ENCODE results near the gene RAB33B.
"Not testable (repeated sequence)": the region's sequence is repeated elsewhere in the genome, so short reads cannot be mapped to it uniquely, and the experiment has no call there.

Gene RAB33B

DNA sequence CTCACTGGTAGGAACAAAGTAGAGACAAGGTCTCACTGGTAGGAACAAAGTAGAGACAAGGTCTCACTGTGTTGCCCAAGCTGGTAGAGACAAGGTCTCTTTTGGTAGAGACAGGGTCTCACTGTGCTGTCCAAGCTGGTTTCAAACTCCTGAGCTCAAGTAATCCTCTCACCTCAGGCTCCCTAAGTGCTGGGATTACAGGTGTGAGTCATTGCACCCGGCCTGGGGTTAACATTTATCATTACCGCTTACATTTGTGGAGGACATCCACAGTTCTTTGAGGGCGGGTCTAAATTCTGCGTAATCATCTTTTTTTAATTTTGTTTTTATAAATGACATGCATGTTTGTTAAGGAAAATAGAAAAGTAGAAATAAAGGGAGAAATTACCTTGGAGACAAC, 12.0 kb downstream of the RAB33B start:
- no peak for DNase-seq

DNA sequence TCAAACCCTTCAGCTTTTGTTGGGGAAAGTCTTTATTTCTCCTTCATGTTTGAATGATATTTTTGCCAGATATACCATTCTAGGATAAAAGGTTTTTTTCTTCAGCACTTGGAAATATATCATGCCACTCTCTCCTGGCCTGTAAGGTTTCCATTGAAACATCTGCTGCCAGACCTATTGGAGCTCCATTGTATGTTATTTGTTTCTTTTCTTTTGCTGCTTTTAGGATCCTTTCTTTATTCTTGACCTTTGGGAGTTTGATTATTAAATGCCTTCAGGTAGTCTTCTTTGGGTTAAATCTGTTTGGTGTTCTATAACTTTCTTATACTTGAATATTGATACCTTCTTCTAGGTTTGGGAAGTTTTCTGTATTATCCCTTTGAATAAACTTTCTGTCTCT, 14.8 kb downstream of the RAB33B start:
- not testable (repeated sequence) for DNase-seq

DNA sequence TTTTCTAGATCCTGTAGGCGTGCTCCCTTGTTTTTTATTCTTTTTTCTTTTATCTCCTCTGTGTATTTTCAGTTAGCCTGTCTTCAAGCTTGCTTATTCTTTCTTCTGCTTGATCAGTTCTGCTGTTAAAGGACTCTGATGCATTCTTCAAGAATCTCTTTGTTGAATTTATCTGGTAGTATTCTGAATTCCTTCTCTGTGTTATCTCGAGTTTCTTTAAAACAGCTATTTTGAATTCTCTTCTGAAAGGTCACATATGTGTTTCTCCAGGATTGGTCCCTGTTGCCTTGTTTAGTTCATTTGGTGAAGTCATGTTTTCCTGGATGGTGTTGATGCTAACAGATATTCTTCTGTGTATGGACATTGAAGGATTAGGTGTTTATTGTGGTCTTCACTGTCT, 15.3 kb downstream of the RAB33B start:
- no peak for DNase-seq

DNA sequence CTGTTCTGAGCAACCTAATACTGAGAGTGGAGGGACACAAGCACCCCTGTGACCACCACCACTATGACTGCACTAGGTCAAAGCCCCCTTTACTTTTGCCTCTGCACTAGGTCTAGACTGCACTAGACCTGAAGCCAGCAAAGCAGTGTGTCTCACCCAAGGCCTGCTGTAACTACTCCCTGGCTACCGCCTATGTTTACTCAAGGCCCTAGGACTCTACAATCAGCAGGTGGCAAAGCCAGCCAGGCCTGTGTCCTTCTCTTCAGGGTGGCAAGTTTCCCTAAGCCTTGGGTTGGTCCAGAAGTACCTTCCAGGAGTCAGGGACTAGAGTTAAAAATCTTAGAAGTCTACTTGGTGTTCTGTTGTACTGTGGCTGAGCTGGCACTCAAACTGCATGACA, 15.9 kb downstream of the RAB33B start:
- no peak for DNase-seq

DNA sequence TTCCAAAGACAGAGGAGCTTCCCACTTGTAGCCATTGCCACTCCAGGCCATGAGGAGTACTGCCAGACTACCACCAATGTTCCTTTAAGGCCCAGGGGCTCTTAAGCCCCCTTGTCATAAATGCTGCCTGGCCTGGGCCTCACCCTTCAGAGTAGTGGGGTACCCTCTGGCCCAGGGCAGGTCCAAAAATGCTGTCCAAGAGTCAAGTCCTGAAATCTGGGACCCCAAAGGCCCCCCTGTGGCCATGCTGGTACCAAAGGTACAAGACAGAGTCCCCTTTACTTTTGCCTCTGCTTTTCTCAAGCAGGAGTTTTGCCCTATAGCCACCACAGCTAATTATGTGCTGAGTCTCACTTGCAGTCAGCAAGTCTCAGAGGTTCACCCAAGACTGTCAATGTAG, 16.4 kb downstream of the RAB33B start:
- DNase-seq, result no peak

DNA sequence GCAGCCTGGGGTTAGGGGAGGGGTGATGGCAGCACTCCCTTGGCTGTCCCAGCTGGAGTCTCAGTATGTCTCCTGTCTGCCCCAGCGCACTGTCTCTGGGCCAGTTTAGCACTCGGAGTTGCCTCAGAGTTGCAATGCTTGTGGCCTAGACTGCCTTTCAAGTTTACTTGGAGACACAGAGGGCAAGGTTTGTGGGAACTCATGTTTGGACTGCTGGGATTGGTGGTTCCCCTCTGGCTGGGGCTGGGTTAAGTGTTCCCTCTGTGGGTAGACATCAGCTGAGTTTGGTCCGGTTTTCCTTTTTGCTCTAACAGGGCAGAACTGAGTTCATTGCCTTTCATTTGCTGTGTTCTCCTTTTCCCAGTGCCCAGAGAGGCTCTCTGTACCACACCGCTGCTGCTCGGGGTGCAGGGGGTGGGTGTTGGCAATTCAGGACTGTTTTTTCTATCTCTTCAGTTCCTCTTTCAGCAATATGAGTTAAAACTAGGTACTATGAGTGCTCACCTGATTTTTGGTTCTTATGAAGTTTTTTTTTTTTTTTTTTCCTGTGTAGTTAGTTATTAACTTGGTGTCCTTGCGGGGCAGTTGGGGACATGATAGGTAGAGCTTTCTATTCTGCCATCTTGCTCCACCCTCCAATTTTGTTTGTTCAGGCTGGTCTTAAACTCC, 17.2 kb downstream of the RAB33B start:
- no peak for DNase-seq

DNA sequence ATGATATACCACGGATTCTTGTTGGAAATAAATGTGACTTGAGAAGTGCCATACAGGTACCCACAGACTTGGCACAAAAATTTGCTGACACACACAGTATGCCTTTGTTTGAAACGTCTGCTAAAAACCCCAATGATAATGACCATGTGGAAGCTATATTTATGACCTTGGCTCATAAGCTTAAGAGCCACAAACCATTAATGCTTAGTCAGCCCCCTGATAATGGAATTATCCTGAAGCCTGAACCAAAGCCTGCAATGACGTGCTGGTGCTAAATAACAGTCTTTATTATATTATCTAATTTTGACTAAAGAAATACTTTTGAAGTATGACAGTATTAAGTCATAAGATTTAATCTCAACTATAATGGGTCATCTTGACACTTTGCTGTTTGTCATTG, 18.9 kb downstream of the RAB33B start:
- DNase-seq, result no peak

DNA sequence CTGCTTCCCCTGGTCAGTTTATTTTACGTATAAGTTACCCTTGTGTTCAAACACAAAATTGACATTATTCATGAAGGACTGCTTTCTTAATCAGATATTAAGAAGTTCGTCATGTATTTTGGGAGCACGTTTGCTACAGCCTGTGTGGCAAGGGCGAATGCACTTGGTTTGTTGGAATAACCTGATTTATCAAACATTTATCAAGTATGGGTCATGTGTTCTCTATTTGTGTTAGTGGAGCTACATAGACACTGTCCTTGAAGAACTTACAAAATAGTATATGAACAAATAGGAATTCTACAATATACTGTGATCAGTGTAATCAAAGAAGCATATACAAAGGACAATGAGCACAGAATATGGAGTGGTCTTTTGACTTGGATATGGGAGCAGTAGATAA, 22.4 kb downstream of the RAB33B start:
- no peak for DNase-seq

DNA sequence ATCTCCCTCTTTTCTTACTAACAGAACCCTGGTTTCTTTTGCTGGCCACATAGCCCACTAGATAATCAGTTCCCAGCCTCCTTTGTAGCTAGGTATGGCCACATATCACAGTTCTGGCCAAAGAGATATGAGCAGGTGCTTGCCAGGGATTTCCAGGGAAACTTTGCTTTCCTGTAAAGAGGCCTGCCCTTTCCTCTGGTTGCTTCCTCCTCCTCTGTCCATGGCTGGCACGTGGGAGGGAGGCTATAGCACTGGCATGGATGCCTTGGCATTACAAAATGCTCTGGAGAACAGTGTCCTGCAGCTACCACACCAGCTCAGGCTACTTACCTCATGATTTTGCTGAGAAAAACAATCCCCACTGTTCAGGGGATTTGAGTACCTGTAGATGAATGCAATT, 27.5 kb downstream of the RAB33B start:
- no peak for DNase-seq

DNA sequence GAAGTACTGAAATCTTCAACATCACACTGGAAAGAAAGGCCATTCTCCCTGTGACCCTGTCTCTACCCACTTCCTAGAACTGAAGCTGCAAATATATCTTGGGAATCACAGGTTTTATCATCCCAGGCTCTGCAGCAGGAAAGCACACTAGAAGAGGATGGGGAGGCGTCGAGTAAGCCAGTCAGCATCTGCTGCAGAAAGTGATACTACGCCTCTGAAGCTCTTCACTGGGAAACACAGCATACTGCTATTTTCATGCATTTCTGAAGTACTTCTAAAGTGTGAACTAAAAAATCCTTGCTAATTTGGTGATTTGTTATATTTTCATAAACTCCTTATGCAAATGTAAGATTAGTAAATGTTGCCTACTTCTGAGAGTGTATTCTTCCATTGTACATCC, 29.1 kb downstream of the RAB33B start:
- DNase-seq, result no peak

DNA sequence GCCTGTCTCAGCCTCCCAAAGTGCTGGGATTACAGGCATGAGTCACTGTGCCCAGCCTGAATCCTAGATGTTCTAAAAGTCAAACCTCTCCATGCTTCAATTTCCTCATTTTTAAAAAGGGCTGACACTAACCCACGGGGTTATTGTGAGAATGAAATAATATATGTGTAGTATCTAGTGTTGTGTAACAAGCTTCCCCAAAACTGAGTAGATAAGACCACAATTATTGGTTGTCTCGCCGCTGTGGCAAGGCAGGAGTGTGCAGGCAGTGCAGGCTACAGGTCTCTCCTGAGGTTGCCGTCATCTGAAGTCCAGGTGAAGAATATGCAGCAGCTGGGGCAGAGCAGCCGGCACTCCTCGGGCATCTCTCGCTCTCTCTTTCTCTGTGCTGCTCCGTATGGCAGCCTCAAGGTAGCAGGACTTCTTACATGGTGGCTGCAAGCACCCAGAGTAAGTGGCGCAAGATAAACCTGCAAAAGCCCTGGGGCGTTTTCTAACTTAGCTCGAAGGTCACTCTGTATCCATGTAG, 30.9 kb downstream of the RAB33B start:
- no peak for DNase-seq

DNA sequence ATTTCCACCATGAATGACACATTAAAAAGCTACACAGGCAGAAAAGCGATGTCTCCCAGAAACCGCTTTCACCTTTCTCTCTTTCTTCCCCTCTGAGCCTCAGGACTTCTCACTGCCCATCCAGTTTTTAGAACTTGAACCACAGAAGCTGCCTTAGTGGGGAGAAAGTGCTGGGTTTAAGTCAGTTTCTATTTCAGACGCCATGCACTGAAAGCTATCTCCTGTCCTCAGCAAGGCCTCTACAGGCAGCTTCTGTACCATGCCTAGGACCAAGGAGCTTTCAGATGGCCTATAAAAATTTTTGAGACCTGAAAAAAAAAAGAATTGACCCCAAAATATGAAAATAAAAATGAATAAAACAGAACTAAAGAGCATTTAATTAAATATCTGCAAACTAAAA, 34.5 kb downstream of the RAB33B start:
- DNase-seq, result no peak

DNA sequence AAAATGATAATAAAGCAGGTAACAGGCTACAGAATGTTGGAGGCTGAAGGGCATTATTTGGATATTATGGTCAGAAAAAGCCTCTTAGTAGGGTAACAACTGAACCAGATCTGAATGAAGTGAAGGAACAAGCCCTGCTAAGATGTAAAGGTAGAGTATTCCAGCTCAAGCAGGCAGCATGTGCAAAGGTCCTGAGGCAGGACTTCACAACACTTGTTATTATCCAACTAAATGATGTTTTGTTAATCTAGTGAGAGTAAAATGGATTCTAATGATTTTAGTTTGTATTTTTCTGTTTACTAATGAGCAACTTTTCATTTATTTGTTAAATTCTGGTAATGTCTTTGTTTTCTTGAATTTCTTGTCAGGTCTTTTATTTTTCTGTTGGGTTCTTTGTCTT, 35.7 kb downstream of the RAB33B start:
- DNase-seq, result no peak

DNA sequence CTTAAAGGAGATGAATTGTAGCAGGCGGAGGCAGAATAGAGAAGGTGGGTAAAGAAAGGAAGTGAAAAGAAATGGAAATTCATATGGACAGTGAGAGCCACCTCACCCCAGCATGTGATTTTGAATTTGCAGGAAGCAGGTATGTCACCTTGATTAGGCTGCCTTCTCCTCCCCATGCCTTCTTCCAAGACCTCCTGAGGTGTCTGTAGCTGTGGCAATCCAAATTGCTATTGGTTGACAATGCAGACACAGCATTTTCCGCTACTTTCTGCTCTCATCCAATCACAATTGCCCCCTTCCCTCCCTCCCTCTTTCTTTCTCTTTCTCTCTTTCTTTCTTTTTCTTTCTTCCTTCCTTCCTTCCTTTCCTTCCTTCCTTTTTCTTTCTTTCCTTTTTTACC, 38.5 kb downstream of the RAB33B start:
- no peak for DNase-seq

DNA sequence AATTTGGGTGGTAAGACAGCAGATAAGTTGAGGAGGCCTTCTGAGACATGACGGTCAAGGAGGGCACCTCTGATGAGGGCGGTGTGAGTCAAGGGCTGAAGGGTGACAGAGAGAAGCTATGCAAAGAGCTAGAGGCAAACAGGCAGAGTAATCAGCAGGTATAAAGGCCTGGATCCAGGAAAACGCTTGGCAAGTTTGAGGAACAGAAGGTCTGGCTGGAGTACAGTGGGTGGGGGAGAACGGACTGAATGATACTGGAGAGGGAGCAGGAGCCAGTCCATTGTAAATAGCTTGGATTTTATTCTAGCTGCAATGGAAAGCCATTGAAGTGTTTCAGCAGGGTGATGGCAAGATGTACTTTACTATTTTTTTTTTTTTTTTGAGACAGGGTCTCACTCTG, 39.3 kb downstream of the RAB33B start:
- no peak for DNase-seq

DNA sequence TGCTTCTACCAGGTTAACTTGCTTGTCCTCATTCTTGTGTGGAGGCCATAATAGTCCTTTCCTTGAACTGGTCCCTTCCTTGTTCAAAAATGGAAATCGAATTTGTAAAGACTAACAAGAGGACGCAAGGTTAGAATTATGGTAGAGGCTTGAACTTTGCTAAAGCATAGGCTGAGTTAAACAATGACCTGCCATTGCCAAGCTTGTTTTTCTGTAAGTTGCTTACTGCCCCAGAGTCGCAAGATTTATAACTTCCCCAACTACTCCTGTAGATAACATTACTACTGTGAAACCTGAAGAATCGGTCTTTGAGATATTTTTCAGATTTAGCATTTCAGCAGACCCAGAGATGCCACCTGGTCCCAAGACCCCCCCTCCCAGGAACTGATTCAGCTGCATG, 45.3 kb downstream of the RAB33B start:
- no peak for DNase-seq

DNA sequence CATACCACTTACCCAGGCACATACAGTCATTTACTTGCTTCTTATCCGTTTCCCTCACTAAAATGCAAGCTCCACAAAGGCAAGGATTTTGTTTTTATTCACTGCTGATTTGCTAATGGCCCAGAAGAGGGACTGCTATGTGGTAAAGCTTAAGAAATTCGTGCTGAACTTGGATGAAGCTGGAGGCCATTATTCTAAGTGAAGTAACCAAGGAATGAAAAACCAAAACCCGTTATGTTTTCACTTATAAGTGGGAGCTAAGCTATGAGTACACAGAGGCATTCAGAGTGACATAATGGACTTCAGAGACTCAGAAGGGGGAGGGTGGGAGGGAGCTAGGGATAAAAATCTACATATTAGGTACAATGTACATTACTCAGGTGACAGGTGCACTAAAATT, 47.2 kb downstream of the RAB33B start:
- no peak for DNase-seq

DNA sequence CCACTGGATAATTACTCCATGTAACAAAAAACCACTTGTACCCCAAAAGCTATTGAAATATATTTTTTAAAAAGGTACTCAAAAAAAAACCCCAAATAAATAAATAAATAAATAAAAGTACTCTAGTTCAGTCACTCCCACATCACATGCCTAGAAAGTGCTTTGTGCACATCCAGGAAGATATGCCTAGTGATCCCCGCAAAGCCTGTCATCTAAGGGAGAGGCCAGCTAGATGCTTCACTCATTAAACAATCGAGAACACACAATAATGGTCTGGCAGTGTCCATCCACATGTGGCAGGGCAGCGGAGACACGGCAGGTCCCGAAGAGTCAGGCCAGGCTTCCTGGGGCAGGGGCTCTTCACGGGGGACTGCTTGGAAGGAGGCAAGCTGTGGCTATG, 47.6 kb downstream of the RAB33B start:
- no peak for DNase-seq

DNA sequence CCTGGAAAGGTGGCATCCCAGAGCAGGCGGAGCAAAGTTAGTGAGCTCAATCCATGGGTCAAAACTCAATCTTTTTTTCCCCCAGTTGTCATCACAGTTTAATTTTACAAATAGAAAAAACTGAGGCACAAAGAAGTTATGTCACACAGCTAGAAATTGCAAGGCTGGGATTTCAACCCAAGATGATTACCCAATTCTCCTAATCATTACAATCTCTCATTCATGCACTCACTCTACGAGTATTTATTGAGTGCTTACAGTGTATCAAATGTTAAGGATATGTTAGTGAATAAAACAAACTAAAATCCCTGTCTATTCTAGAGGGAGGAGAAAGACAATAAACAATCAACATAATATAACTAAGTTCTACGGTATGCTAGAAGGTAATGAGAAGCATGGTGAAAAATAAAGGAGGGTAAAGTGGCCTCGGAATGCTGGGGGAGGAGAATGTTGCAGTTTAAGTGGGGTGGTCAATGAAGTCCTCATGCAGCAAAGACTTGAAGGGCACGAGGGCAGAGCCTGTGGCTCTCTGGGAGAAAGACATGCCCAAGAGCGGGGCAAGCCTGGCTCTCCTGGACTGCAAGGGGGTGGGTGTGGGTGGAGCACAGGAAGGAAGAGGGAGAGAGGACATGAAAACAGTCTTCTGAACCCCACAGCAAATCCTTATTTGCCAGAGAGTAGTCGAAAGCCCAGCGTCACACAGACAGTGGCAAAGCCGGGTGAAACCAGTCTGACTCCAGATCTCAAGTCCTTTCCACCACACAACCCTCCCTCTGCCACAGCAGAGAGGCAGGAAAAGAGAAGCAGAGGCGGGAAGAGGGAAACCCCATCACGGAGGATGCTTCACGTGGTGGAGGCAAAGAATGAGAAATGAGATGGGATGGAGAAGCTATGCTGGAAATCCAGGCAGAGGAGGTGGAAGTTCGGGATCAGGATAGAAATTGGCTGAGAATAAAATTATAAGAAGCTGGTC, 48.3 kb downstream of the RAB33B start:
- no peak for DNase-seq

DNA sequence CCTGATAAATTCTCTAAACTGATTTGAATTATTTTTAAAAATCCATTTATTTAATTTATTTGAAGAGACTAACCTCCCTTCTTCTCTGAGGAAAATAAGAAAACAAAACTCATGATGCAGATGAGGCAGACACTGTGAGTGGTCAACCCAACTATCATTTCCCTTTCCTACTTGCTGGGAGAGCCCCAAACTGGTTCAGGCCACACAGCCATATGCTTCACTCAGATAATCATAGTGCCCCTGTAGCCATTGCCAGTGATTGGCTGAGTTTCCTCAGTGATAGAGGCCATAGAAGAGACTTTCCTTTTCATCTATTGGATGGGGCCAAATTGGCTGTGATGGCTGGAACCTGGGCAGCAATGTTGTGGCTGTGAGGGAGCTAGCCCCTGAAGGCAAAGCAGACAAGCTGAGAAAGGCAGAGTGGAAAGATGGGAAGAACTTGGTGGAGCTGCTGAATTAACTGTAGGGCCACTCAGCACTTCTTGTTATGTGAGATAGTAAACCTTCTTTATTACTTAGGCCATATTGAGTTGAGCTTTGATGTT, 49.8 kb downstream of the RAB33B start:
- DNase-seq, result no peak

DNA sequence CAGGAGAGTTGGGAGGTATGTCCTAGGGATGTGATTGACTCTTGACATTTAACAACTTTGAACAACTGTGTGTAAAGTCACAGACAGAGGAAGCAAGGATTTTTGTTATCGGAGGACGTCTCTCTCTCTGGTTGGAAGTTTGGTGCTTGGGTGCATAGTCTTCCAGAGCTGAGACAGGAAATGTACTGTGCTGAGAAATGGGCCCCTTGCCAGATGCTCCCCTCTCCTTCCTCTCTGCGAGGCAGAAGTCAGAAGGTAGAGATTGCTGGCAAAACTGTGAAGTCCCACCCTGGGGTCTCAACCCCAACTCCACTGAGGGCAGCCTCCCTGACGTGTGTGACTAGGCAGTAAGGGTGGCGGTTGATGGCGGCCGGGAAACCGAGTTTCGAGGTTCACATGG, 52.9 kb downstream of the RAB33B start:
- DNase-seq, result no peak

DNA sequence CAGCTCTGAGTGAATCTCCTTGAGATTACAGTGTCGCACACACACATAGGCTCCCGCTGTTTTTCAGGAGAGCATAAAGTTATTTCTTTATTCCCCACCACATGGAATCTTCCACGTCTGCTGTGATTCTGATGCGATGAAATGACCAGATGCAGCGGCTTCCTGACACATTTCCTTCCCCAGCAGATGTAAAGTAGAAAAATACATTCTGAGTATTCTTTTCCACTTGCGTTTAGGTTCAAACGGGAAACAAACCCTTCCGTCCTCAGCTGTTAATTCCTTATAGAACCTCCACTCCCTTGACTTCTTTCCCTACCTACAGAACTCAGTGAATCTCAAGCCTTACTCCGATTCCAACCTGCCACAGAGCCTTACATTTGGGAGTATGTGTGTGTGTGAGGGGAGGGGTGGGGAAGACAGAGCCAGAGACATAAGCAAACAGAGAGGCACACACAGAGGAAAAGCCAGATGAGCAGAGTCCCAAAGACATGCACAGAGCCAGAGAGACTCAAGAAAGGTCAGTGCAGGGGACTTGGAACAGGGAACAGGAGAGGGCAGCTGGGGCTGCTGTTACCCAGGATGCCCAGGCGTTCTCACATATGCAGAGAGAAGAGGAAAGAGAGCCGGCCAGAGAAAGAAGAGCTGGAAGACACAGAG, 54.8 kb downstream of the RAB33B start:
- DNase-seq, result no peak

DNA sequence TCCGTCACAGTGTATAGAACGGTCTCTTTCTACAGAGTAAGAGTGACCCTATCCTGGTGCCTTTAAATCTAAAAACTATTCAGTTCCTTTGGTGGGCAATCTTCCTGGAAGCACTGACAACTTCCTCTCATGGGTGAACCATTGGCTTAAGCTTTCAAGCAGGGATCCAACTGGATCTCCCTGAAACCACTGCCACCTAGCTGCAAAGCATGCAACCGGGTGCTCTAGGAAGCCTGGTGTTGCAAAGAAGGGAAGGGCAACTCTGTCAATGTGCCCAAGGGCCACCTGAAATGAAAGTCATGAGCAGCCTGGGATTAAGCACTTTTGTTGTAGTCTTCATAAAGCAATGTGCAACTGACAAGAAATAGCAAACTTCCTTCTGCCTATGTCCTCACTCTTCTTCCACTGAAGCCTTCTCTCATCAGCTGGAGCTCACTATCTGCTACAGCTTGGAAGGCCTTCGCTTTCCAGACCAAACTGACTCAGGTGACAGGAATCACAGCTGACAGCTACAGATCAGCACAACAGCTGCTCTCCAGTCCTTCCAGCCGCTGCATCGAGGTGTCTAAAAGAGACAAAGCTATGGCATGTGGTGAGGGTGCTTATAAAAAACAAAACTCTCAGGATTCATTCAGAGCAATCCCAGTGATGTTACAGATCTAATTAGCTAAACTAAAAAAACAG, 55.9 kb downstream of the RAB33B start:
- no peak for DNase-seq
